MG63 (cell line): ENCODE measurements around the gene ANKMY2. TPM values are rescaled to one million over a fixed set of nuclear protein-coding genes. Genes with fewer than 3 reads are reported as not detected.
"Not testable (repeated sequence)": the region's sequence is repeated elsewhere in the genome, so short reads cannot be mapped to it uniquely, and the experiment has no call there.

Experiments
- DNase-seq: peaks from one replicate; pipeline ENCODE4 v3.0.0-alpha.2; 2020
- H3K27me3 ChIP-seq: fragments of 250-450 bp; sonication (Bioruptor Pico); 2 replicates; pipeline ENCODE4 v1.5.1; 2020; ENCODE audit warnings: mild to moderate bottlenecking, moderate library complexity
- H3K36me3 ChIP-seq: fragments of 250-450 bp; sonication (Bioruptor Pico); 2 replicates; pipeline ENCODE4 v1.5.1; 2020; ENCODE audit warnings: mild to moderate bottlenecking, moderate library complexity
- H3K4me3 ChIP-seq: fragments of 250-450 bp; sonication (Bioruptor Pico); 2 replicates; pipeline ENCODE4 v1.5.1; 2020; ENCODE audit warnings: mild to moderate bottlenecking, moderate library complexity
- H3K9me3 ChIP-seq: fragments of 250-450 bp; sonication (Bioruptor Pico); 2 replicates; pipeline ENCODE4 v1.5.1; 2020; ENCODE audit warnings: mild to moderate bottlenecking, moderate library complexity
- total RNA-seq: library from RNA; depleted of rRNA; stranded (reverse); fragments of >200 nt; shearing (Covaris generic); gene quantifications from 2 replicates; pipeline ENCODE4 v1.2.3, GENCODE V29; 2014; ENCODE audit warnings: low replicate concordance

The ANKMY2 gene
- total RNA-seq, 1 experiment from 2014 or later, result 18.5 TPM

DNA sequence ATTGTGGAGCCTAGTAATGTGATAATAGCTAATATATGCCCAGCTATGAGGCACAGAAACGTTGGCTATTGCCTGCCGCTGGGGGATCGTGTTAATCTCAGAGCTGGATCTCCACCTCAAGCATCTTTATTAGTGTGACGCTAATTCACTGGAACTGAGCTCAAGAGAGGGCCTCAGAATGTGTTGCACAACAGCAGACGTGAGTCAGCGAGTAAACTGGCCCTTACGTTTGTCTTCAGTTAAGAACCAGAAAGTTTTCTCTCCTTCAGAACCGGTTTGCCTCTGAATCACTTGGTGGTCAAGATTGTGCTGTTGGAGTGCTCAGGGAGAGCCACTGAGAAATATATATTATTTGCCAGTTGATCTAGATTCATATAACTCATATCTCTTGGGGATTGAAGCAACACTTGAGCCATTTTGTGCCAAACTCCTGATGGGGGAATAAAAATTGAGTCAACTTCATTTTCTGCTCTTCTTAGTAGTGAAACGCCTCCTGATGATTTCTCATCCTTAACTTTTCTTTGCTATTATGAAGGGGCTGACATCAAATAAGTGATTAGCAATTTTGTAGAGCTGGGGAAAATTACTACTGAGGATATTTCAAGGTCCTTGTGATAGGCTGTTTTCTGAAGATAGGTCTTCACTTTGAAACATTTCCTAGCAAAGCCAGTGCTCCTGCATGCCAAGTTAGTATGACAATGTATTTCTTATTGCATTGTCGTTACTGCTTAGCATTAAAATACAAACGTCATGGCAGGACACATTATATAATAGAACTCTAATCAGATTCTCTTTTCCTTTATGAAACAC, 22.7 kb upstream of the ANKMY2 start:
- Histone ChIP-seq H3K4me3 (no peak overlapping the region), H3K9me3 (no peaks in the 10 kb centered on the region; the same call in 1 of the 2 replicates), H3K36me3 (peaks cover 44% of the 10 kb centered on the region), H3K27me3 (no peaks in the 10 kb centered on the region)
- DNase-seq, result peak; percentile 90

DNA sequence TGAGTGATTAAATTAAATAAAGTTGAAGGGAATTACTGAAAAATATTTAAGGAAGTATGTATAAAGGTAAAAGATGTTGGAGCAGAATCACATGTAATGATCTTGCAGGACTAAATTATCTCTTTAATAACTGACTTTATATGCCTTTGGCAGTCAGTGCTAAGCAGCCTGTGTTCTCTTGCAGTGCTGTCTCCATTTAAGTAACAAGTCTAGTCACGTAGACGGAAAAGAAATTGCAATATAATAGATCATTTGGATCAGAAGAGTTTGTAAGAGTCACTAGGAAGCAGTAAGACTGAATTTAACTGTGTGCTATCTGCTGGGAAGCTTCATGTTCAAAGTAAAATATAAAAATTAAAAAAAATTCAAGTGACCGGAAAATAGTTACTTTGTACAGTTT, 21.8 kb upstream of the ANKMY2 start:
- no peak for DNase-seq
- no peak overlapping the region for H3K4me3 ChIP-seq
- H3K27me3 ChIP-seq, result no peaks in the 10 kb centered on the region
- H3K36me3 ChIP-seq, result peaks cover 44% of the 10 kb centered on the region
- H3K9me3 ChIP-seq, result no peaks in the 10 kb centered on the region; the same call in 1 of the 2 replicates

DNA sequence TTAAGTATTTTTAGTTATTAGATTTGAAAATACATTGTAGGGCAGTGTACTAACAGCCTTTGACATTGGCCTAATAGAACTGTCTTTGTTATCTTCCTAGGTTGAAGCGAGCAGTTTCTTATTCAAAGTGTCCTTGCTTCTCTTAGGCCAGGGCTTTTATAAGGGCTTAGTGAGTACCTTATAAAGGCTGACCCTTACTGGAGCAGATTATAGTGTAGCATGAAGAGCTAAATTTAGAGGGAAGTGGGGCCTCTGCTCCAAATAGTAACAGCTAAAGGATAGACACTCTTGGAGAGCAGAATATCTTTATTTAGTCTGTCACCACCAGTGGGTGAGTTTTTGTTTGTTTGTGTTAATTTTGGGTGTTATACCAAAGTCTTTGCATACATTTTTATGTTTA, 16.4 kb upstream of the ANKMY2 start:
- no peak for DNase-seq
- no peaks in the 10 kb centered on the region; the same call in 1 of the 2 replicates for H3K9me3 ChIP-seq
- no peaks in the 10 kb centered on the region for H3K27me3 ChIP-seq
- peaks cover 25% of the 10 kb centered on the region for H3K36me3 ChIP-seq
- H3K4me3 ChIP-seq, result no peak overlapping the region

DNA sequence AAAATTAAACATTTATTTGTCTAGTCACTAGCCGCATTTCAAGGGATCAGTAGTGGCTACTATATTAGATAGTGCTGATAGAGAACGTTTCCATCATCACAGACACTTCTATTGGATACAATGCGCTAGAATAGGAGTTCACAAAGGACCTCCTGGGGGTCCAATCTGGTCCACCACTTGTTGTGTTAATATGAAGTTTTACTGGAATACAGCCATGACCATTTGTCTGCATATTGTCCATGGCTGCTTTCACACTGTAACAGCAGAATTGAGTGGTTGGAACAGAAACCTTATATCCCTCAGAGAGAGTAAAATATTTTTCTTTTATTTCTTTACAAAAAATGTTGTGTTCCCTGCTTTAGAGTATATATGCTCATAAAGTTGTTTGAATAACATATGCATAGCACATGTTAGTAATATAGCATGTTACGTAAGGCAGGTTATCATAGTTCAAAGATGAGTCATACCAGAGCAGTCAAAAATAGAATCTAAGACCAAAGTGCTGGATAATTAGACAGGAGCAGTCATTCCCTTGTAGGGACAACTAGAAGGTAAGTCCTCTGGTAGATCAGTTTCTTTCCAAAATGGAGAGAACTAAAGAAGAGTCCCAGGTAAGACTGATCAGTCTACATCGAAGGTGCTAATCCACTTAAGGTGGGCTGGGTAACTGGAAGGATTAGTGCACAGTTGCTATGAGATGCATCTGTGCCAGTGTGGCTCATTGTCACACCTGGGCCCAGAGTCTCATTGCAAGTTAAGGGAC, 15.3 kb upstream of the ANKMY2 start:
- DNase-seq, result no peak
- no peaks in the 10 kb centered on the region; the same call in 1 of the 2 replicates for H3K9me3 ChIP-seq

DNA sequence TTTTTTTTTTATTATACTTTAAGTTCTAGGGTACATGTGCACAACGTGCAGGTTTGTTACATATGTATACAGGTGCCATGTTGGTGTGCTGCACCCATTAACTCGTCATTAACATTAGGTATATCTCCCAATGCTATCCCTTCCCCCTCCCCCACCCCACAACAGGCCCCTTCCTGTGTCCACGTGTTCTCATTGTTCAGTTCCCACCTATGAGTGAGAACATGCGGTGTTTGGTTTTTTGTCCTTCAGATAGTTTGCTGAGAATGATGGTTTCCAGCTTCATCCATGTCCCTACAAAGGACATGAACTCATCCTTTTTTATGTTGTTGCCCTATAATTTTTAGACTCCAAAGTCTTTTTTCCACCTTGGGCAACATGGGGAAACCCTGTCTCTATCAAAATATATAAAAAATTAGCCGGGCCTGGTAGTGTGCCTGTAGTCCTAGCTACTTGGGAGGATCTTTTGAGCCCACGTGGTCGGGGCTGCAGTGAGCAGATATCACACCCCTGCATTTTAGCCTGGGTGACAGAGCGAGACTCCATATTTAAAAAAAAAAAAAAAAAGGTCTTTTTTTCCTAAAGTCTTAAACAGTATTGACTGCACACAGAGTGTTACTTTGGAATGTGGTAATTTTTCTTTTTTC, 14.4 kb upstream of the ANKMY2 start:
- H3K27me3 ChIP-seq, H3K9me3 ChIP-seq, DNase-seq, H3K4me3 ChIP-seq: not testable (repeated sequence)
- H3K36me3 ChIP-seq, result peaks cover 20% of the 10 kb centered on the region; the same call in 1 of the 2 replicates

More for the DNA sequence above, 15.3 kb upstream of the ANKMY2 start:
- Histone ChIP-seq H3K36me3 (peaks cover 25% of the 10 kb centered on the region), H3K4me3 (no peak overlapping the region), H3K27me3 (no peaks in the 10 kb centered on the region)

DNA sequence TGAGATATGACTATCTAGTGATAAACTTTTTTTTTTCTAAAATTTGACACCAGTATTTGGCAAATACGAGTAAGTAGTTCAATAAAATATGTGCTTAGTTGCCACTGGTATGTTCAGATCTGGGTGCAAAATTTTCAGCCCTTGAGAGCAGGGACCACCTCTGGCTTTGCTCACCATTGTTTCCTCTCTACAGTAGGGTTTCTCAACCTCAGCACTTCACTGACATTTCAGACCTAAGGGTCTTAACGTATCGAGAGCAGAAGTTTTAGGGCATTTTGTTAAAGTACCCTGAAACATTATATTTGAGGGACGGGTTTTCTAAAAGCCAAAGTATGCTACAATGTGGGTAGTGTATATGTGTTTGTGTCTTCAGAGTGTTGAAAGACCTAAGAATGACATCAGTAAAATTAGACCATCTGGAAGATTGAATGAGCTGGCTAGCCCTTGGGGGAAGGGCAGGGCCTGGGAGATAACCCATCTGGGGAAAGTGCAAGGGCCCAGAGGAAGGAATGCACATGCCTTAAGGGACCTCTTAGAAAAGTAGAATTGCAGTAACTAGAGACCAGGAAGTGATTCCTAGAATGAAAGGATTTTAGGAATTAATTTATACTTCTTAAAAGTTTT, 12.2 kb upstream of the ANKMY2 start:
- Histone ChIP-seq H3K27me3 (no peaks in the 10 kb centered on the region), H3K4me3 (no peak overlapping the region), H3K9me3 (no peaks in the 10 kb centered on the region; the same call in 1 of the 2 replicates), H3K36me3 (peaks cover 12% of the 10 kb centered on the region; the same call in 1 of the 2 replicates)
- peak; percentile 40 for DNase-seq

DNA sequence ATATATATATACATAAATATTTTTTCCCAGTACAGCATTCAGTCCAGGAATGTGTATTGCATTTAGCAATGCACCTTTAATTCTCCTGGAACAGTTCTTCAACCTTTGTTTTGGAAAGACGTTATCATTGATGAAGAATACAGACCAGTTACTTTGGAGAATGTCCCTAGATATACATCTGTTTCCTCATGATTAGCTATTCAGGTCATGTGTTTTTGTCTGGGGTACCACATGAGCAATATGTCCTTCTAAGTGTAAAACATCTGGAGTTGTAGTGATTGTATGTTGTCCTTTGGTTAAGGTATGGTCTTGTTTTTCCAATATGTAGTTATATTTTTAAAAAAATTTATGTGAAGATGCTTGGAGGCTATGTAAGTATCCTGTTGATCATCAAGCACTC, 10.6 kb upstream of the ANKMY2 start:
- DNase-seq, result no peak
- Histone ChIP-seq H3K9me3 (no peaks in the 10 kb centered on the region; the same call in 1 of the 2 replicates), H3K4me3 (no peak overlapping the region), H3K36me3 (peaks cover 13% of the 10 kb centered on the region; the same call in 1 of the 2 replicates), H3K27me3 (no peaks in the 10 kb centered on the region)

DNA sequence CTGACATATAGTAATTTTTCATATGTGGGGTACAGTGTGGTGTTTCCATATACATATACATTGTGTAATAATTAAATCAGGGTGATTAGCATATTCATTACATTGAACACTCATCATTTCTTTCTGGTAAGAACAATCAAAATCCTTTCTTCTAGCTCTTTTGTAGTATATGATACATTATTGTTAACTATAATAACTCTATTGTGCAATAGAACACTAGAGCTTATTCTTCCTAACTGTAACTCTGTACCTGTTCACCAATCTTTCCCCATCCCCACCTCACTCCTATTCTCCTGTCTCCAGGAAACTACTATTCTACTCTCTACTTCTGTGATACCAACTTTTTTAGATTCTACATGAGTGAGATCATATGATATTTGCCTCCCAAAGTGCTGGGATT, 9.8 kb upstream of the ANKMY2 start:
- Histone ChIP-seq H3K36me3 (peaks cover 9% of the 10 kb centered on the region; the same call in 1 of the 2 replicates), H3K9me3 (no peaks in the 10 kb centered on the region), H3K27me3 (no peaks in the 10 kb centered on the region), H3K4me3 (no peak overlapping the region)
- DNase-seq, result no peak

DNA sequence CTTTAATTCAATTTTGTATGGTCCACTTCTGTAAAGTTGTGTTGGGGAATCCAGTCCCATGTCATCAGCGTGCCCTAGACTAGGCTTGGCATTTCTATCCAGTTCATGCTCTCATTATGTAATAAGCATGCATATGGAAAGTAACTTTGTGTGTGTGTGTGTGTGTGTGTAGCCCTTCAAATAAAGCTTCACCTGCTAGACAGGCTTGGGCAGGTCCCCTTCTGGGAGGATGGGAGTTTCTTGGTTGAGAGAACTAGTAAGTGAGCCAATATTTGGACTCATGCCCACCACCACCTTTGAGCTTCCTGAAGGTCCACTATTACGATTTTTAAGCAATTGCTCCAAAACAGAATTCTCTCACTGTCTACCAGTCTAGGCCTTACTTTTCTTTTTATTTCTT, 7.3 kb upstream of the ANKMY2 start:
- Histone ChIP-seq H3K4me3 (no peak overlapping the region), H3K27me3 (no peaks in the 10 kb centered on the region), H3K9me3 (no peaks in the 10 kb centered on the region), H3K36me3 (peaks cover 11% of the 10 kb centered on the region)
- DNase-seq, result no peak

DNA sequence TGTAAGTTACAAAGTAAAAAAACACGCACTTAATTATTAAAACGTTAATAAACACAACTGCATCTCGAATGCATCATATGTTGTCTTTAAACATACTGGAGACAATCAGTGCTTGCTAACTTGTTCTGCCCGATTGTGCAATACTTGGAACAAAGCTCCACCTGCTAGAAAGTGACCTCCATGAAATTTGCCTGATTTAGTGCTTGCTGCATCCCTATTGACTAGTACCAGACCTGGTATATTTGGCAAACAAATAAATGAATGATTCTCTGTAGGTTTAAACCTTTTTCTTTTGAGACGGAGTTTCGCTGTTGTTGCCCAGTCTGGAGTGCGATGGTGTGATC, 6.7 kb upstream of the ANKMY2 start:
- no peaks in the 10 kb centered on the region for H3K9me3 ChIP-seq
- peaks cover 13% of the 10 kb centered on the region for H3K36me3 ChIP-seq
- H3K27me3 ChIP-seq, result no peaks in the 10 kb centered on the region
- H3K4me3 ChIP-seq, result no peak overlapping the region
- no peak for DNase-seq

DNA sequence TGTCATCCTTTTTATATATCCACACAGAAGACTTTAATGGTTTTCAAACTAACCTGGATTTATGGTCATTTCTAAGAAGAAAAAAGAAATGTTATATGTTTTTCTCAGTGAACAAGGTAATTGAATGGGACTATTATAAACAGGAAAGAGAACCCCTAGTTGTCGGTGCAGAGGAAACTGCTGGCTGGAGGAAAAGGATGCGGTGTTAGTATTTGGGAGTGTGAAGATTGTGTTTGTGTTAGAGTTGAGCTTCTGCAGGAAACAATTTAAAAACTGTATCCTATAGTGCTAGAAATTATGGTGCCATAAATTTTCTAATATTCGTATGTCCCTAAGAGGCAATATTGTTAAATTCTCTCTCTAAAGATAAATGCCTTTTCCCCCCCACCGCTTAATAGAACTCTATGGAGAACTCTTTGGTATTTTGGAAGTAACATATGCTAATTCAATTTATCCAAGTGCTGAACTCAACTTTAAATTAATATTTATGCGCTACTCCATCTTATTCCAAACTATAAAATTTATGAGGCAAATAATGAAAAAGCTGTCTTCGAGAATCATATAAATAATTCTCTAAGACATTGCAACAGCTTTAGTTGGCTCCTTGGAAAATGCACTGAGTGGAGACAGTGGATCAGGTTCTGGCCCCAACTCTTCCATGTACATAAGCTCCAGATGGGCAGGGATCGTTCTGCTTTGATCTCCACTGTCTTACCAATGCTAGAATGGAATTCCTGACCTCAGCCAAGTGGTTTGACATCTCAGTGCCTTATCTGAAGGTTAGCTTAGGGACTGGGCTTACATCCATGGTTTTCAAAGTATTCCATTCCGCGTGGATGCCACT, 6.1 kb upstream of the ANKMY2 start:
- H3K36me3 ChIP-seq, result peaks cover 13% of the 10 kb centered on the region
- DNase-seq, result no peak
- H3K27me3 ChIP-seq, result no peaks in the 10 kb centered on the region
- no peak overlapping the region for H3K4me3 ChIP-seq
- H3K9me3 ChIP-seq, result no peaks in the 10 kb centered on the region

DNA sequence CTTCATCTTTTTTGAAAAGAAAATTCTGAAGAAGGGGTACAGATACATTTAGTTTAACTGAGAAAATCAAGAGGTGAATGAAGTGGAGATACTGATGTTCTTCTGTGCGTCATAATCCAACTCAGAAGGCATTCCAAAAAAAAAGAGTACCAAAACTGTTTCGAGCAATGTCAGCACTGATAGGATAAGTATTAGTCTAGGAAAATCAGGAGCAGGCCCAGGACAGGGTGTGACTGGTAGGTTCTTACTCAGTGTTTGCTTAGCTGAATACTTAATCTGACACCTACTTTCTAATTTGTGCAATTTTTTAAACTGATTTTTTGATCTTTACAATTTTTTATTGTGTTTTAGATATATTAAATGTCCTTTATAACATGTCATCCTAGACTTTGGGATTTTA, 4.7 kb upstream of the ANKMY2 start:
- Histone ChIP-seq H3K36me3 (peaks cover 7% of the 10 kb centered on the region), H3K4me3 (no peak overlapping the region), H3K27me3 (no peaks in the 10 kb centered on the region), H3K9me3 (no peaks in the 10 kb centered on the region)
- no peak for DNase-seq

DNA sequence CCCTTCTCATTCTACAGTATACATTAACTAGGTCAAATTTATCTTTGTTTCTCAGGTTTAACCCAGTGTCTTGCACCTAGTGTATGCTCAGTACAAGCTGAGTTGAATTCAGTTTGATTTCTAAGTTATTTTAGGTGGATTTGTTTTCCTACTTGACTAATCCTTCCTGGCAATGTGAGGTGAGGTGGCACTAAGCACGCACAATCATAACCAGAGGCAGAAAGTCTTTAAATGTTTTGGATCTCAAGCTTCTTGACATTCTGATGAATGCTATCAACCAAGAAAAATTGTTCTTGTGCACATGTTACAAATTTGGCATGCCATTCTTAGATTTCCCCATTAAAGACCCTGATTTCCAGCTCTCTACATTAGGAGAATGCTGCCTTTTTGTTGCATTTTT, 3.6 kb upstream of the ANKMY2 start:
- no peak for DNase-seq
- no peaks in the 10 kb centered on the region for H3K9me3 ChIP-seq
- H3K36me3 ChIP-seq, result peaks cover 7% of the 10 kb centered on the region
- no peaks in the 10 kb centered on the region for H3K27me3 ChIP-seq
- no peak overlapping the region for H3K4me3 ChIP-seq

DNA sequence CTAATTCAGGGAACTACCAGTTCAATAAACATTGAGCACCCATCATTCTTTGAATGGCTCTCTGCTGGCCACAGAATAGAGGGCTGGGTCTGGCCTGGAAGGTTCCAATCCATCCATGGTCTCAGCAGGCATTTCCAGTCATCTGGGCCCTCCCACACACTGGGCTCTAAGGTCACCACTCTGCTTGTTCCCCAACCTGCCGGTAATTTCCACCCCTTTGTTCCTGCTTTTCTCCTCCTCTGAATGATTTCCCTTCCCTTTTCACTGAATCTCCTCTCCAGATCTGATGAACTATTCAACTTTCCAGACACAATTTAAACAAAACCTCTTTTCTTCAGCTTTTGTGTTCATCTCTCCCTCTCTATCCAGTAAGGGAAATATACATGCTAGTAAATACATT, 3.0 kb upstream of the ANKMY2 start:
- DNase-seq, result no peak

DNA sequence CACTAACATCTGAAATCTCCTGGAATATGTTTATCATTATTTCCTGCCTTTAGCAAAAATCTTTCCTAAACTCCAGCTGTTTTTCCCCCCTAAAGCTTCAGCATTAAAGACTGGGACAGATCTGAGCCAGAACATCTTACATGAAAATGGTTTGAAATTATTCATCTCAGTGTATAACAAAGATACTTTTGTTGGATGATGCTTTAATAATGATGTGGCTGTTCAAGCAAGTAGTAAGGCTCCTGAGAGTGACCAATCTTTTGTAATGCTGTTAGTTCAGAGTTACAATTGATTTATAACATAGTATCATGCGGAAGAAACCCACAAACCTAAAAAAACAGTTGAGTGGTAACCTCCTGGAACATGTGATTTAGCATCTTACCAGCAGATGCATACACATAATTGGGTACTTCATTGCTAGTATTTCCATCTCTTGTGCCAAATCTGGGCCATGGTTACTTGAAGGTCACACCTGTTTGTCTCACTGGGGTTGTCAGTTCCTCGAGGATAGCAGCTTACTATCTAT, 1.9 kb upstream of the ANKMY2 start:
- Histone ChIP-seq H3K36me3 (peaks cover 7% of the 10 kb centered on the region), H3K4me3 (peak overlapping the region; percentile 99), H3K9me3 (no peaks in the 10 kb centered on the region), H3K27me3 (no peaks in the 10 kb centered on the region)
- no peak for DNase-seq

More for the DNA sequence above, 3.0 kb upstream of the ANKMY2 start:
- H3K9me3 ChIP-seq, result no peaks in the 10 kb centered on the region
- H3K36me3 ChIP-seq, result peaks cover 7% of the 10 kb centered on the region
- no peaks in the 10 kb centered on the region for H3K27me3 ChIP-seq
- H3K4me3 ChIP-seq, result no peak overlapping the region
